ENCODE measurements around the gene BCL2A1.
"Not testable (repeated sequence)": the region's sequence is repeated elsewhere in the genome, so short reads cannot be mapped to it uniquely, and the experiment has no call there.

The BCL2A1 gene

GRCh38 chr15:79988448-79989117 lies 17.6 kb upstream of the BCL2A1 start:
- no peak for DNase-seq

DNA sequence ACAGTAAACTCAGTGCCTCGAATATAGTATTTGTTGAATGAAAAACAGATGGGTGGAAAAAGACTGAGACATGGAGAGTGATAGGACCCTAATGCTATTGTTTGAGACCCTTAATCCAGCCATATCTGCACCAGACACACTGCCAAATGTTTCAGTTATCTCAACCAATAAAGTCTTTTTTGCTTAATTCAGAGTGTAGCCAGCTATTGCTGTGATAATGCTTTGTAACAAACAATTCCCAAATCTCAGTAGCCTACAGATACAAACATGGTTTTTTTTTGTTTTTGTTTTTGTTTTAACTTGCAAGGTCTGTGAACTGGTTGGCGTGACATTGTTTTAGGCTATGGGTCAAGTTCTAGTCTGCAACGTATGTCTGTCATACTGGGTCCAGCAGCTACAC lies 17.0 kb upstream of the BCL2A1 start:
- DNase-seq = no peak

- DNase-seq = no peak
Measured at GRCh38 chr15:79987569-79987955, 16.6 kb upstream of the BCL2A1 start.

DNA sequence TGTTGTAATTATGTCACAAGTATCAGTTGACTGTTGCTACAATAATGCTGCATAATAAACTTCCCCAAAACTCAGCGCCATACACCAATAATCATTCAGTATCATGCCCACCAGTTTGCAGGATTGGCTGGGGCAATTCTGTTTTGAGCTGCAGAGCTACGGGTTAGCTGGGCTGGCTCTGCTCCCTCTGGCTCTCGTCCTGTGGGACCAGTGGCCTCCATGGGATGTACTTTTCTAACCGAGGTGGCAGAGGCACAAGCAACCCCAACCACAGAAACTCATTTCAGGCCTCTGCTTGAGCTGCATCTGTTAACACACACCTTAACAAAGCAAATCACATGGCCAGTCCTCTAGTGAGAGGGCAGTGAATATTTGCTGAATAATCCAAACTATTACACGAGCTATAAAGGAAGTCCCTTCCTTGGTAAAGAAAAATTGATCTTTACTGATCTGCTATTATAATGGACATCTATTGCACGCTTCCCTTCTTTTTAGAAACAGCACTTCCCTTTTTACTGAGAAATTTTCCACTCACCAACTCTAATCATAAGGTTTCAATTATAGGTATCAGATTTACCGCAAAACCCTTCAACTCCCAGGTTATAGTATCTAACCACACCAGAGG lies 10.9 kb upstream of the BCL2A1 start:
- DNase-seq = no peak

DNA sequence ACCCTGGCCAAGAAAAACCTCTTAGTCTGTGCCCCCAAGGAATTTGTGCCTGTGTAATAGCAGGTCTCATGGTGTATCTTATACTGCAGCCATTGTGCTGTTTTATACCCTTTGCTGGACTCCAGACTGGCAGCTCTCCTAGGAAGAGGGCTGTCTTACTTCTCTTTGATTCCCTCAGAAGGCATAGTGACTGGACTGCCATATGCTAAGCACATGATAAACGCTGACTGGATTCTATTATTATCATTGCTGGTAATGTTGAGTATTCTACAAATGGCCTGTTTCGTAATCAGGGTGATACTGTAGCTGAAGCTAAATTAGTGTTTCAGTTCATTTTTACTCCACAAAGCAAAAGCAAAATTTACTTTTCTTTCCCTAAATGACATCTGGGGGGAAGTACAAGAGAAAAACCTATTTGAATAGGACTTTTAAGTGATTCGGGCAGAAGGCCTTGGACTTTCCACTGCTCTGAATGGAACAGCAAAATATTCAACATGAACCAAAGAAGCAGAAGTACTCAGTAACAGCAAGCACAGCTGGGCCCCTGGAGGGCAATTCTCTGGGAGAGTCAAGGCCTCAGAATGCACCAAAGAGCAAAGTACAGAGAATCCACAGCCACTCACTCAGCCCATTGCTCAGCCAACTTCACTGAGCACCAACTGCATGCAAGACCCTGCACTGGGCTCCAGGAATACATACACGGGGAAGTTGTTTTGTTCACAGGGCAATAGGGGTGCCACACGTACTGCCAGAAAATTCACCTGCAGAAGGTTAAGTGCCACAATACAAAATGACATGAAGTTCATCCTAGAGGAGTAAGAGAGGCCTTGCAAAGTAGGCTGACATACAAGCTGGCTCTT lies 7.9 kb upstream of the BCL2A1 start:
- no peak for DNase-seq

DNA sequence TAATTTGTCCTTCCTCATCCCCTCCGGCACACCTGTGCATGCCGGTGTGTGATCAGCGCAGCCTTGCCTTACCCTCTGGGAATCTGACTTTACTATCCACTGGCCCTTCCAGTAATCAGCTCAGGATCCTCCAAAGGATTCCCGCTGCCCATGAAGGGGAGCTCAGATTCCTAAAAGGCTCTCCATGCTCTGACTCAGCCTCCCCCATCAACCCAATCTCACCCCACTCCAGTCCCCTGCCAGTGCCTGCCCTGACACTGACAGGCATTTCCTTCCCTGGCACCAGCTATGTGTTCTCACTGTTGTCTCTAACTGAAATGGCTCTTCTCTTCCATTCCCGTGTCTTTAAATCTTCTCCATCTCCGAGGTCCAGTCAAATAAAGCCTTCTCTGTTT lies 7.3 kb upstream of the BCL2A1 start:
- no peak for DNase-seq

GRCh38 chr15:79977431-79978054 lies 6.5 kb upstream of the BCL2A1 start:
- DNase-seq = no peak

DNA sequence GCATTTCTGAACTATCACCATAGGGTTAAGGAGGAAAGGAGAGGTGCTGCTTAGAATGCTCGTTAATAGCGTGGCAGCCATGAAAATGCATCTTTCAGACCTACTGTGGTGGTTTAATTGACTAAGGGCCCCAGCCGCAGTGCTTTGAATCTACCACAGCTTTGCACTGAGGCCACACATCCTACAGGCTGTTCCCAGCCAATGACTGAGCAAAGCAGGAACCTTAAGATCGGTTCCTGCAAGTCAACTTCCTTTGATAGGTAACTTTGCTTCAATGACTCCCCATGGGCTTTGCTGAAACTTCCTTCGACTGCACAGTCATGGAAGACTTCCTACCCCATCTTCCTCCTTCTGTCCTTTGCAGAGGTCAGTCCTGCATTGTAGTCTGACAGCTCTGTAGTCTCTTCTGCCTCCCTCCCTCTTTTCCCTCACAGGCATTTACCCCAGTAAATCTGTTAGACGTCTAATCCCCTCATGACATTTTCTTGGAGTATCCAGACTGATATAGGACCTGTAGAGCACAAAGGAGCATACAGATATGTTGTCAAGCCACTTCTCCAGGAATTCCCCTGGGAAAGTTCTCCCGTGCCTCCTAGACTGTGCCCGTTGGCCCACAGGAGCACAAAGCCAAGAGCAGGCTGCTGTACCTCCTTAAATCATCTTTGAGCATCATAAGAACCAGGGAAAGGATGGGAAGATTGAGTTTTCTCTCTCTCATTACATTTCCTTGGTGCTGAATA lies 2.6 kb upstream of the BCL2A1 start:
- DNase-seq = no peak

- no peak for DNase-seq
Measured at GRCh38 chr15:79972863-79973262, 1.9 kb upstream of the BCL2A1 start.

DNA sequence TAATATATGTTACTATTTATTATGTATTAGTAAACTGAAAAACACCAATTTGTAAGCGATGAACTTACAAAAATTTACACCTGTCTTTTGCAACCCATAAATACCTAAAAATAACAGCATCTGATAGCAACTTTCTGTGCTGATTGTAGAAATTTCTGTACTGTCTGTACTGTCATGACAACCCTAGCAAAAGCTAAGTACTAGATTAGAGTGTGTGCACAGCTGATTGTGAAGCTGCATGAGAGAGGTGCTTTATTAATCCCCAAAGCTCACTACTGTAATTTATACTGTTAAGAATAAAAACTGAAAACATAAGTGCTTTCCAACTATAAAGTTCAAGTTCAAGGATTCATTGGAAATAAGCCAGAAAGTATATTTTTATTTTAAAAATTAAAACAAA lies 815 bp downstream of the BCL2A1 start:
- DNase-seq = no peak

DNA sequence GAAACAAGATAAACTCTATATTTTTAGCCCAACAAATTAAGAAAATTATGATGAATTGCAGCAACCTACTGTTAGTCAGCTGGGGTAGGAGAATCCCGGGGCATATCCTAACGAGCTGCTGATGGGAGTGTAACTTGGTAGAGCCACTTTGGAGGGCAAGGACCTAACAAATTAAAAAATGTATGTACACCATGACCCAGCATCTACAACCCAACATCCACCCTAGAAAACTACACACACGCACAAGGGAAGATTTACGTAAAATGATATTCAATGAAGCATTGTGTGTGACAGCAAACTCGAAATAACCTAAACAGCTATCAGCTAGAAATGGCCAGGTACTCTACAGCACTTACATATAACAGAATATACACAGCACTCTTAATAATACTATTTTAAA lies 1.9 kb downstream of the BCL2A1 start:
- DNase-seq = no peak

DNA sequence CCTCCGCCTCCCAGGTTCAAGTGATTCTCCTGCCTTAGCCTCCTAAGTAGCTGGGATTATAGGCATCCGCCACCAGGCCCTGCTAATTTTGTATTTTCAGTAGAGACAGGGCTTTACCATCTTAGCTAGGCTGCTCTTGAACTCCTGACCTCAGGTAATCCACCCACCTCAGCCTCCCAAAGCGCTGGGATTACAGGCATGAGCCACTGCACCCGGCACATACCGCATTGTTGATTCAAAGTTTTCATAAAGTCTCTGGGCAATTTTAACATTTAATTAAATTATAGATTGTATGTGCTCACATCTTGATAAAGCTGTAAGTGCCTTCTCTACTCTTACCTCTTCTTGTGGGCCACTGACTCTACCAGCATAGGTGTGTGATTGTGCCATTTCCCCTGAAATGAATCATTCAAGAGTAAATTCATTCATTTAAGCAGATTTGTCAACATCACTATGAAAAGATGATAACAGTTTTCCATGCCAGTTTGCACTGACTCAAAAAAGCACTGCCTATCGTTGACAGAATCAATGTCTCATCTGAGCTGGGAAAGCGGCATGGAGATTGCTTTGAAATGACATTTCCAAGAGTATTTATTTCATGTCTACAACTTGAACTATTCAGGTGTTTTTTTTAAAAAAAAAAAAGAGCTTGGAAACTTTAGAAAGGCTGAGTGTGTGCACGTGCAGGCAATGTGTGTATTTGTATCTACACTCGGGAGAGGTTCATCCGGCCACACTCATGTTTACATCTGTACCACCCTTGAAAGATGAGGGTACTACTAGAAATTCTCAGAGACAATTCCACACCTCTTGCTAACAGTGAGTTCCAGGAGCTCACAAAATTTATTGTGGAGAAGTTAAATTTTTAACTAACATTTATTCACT lies 3.5 kb downstream of the BCL2A1 start:
- no peak for DNase-seq

DNA sequence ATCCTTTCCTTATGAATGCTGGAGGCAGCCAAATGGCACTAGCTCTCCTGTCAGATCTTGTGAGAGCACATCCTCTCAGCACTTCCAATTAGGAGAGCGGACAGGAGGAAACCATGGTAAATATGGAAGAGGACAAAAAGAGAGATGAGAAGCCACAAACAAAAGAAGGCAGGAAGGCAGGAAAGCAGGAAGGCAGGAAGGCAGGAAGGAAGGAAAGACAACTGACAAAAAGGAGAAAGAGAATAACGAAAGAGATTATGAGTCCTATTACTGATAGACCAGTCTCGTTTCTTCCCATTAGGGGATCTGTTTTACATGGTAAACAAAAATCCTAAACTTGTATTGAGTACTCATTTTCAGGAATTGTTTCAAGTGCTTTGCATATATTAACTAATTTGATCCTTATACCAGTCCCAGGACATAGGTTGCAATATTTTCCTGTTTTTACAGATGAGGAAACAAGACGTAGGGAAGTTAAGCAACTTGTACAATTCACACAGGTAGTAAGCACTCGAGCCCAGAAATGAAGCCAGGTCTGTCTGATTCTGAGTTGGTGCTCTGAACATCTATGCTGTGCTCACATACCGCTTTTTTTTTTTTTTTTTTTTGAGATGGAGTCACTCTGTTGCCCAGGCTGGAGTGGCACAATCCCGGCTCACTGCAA lies 4.2 kb downstream of the BCL2A1 start:
- no peak for DNase-seq

DNA sequence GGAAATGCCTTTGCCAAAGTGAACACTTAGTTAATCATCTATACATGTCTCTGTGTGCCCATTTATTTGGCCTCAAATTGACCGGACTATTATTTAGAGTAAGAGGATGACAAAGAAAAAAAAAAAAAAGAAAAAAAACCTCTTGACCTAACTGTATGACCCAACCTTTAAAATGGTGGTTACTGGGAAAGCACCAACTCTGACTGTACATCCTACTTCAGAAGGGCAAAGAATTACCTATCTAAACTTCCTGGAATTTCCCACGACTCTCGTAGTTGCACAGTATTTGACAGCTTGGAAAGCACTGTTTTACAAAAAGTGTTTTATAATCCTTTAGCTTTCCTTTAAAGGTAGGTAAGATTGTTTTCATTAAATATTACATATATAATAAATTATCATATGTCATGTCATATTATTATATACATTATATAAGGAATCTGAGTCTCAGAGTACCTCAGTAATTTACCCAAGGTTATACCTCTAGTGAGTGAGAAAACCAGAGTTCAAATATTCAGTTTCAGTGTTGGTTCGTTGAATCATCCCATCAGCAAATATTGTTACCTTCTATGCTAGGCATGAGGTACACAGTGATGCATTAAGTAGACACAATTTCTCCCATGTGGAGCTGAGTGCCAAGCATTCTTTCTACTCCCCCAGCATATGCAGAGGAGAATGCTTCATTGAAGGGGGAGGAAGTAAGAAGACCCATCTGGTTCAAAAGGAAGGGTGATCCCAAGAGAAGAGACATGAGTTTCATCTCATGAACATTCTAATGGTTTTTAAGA lies 5.0 kb downstream of the BCL2A1 start:
- DNase-seq = no peak

DNA sequence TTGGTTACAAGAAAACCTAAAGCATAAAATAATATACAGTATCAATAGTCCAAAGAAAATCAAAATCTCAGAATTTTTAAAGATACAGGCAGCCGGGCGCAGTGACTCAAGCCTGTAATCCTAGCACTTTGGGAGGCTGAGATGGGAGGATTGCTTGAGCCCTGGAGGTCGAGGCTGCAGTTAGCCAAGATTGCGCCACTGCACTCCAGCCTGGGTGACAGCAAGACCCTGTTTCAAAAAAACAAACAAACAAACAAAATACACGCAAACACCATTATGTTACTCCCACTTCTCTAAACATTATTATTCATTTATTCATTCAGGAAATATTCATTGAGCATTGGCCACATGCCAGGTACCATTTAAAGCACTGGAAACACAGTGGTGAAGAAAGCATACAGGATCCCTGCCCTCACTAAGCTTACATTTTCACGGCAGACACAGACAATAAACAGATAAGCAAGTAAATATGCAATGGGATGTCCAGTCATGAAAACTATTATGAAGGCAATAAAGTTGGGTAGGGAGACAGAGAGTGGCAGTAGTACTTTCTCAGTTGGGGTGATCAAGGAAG lies 6.7 kb downstream of the BCL2A1 start:
- no peak for DNase-seq

GRCh38 chr15:79962921-79963320 lies 8.1 kb downstream of the BCL2A1 start:
- DNase-seq = not testable (repeated sequence)

- DNase-seq = no peak
Measured at GRCh38 chr15:79962178-79962577, 8.8 kb downstream of the BCL2A1 start.

DNA sequence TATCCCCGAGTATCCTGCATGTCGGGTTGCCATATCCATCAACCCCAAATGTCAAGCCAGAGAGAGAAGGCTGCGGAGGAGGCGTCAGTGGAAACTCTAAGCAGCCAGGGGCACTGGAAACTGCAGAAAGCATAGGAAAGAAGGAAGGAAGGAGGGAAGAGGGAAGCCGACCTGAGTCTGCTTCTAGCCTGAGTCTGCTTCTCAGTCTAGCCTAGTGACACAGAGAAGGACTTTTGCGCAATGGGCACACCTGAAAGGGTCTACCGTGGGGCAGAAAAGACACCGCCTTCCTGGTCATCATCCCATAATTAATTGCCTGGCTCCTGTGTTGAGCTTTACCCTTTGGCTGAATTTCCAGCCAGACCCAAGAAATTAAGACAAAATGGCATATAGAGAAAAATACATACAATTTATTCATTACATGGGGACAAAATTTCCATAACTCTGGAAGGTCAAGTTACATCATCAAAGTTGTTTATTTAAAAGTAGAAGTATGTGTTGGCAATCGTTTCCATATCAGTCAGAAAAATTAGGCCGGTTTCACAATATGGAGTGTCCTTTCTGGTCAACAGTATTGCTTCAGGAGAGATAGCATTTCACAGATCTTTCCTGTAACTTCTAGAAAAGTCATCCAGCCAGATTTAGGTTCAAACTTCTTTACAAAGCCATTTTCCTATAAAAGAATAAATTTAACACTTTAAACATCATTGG lies 10.3 kb downstream of the BCL2A1 start:
- DNase-seq = no peak

DNA sequence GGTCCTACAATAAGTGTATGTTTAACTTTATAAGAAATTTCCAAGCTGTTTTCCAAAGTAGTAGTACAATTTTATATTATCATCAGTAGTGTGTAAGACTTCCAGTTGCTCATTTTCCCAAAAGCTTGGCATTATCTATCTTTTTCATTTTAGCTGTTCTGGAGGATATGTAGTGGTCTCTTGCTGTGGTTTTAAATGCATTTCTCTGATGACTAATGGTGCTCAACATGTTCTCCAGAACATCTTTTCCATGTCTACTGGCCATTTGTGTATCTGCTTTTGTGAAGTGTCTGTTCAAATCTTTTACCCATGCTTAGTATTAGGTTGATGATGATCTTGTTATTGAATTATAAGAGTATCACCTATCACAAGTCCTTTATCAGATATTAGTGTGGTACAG lies 13.3 kb downstream of the BCL2A1 start:
- DNase-seq = no peak
